Activated T-helper 1 cell treated with anti-CD3 and anti-CD28 coated beads, Interleukin-12 subunit alpha, Interleukin-12 subunit beta, Interleukin-2, Interleukin-4 antibody, amounts not matched to agents 30 ng/mL and 10 ng/mL and 1 ng/mL, durations not matched to agents 14 hours and 24 hours and 36 hours (primary cell): ENCODE results near the gene LAMB1. TPM values are rescaled to one million over a fixed set of nuclear protein-coding genes. Genes with fewer than 3 reads are reported as not detected.

Experiments
- DNase-seq: peaks from one replicate; pipeline ENCODE4 v3.0.0; 2021; ENCODE audit warnings: low spot score
- H3K27ac Mint-ChIP-seq: one replicate; pipeline ENCODE4 v1.8.0; 2021; ENCODE audit warnings: mild to moderate bottlenecking, mixed read lengths
- H3K27me3 Mint-ChIP-seq: one replicate; pipeline ENCODE4 v1.8.0; 2022; ENCODE audit warnings: mild to moderate bottlenecking, moderate library complexity, mixed read lengths; ENCODE audit not compliant: insufficient read depth
- H3K36me3 Mint-ChIP-seq: one replicate; pipeline ENCODE4 v1.8.0; 2021; ENCODE audit warnings: low read depth, mixed read lengths
- H3K4me1 Mint-ChIP-seq: one replicate; pipeline ENCODE4 v1.8.0; 2021; ENCODE audit warnings: low read depth, mixed read lengths
- H3K4me3 Mint-ChIP-seq: one replicate; pipeline ENCODE4 v1.8.0; 2021; ENCODE audit warnings: mild to moderate bottlenecking, moderate library complexity, mixed read lengths
- H3K9me3 Mint-ChIP-seq: one replicate; pipeline ENCODE4 v1.8.0; 2021; ENCODE audit warnings: mixed read lengths
- intact Hi-C: fragments of 100-400 bp; cut with micrococcal nuclease; formaldehyde crosslinking; loops from one replicate; pipeline ENCODE4 v1.15.1; 2024
- total RNA-seq: library from RNA; stranded (reverse); gene quantifications from 2 replicates; pipeline ENCODE4 v1.2.3, GENCODE V29; 2022

LAMB1 gene
- total RNA-seq, 1 donor from 2014 or later: not detected

DNA sequence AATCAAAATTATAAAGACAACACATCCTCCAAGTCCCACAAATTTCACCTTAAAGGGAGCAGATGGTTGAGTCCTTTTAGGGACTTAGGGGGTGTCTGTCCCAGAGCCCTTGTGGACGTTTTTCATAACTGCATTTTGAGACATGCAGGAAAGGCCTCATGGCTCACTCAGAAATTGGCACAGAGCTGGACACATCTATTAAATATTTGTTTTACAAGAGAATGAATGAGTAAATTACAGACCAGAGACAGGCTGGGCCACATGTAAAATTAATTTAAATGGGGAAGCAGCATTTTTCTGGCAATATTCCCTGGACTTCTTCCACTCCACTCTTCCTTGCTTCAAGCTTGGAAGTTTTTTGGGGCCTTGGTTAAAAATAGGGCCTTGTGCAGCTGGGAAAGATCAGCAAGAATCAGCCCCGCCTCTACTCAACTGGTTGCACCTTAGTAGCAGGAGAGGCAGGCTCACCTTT is 20.0 kb downstream of the LAMB1 start:
- no peaks in the 10 kb centered on the region for H3K9me3 Mint-ChIP-seq
- intact Hi-C loops: no loop called here
- peaks cover 6% of the 10 kb centered on the region for H3K27me3 Mint-ChIP-seq
- no peak overlapping the region for H3K27ac Mint-ChIP-seq
- no peak for DNase-seq
- no peaks in the 10 kb centered on the region for H3K4me1 Mint-ChIP-seq
- no peak overlapping the region for H3K4me3 Mint-ChIP-seq
- no peaks in the 10 kb centered on the region for H3K36me3 Mint-ChIP-seq

DNA sequence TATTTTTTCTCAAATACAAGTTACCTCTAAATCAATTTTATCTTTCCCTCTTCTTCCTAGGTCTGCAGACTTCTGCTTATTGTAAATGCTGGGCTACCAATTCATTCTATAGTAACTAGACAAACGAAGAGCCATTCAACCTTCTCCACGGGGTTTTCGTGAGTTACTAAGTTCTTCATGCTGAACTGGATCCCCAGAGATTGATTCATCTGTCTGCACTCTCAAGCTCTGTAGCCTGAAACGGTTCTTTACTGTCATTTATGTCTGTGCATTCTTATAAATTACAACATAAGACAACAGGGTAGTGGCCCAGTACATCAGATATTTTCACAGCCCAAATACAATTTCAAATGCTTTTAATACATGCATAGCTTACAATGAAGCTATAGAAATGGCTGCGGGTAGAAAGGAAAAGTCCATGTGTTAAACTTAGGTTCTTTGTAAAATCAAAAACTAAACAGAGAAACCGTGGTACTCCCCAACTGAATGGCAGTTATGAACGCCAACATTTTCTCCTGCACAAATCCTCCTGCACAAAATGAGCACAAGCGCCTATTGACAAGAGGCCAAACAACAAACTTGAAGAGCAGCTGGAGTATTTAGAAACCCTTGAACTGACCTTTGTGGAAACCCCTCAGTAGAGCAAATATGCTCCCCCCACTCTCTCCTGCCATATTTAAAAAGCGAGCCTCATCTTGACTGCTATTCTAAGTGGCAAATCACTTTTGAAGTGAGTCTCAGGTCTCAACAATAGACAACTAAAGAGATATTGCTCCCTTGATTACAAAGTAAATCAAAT is 20.7 kb downstream of the LAMB1 start:
- Mint-ChIP-seq H3K4me3 (no peak overlapping the region), H3K36me3 (no peaks in the 10 kb centered on the region), H3K27ac (no peak overlapping the region), H3K27me3 (peaks cover 4% of the 10 kb centered on the region), H3K4me1 (no peaks in the 10 kb centered on the region), H3K9me3 (no peaks in the 10 kb centered on the region)
- intact Hi-C loops: no loop called here
- DNase-seq: no peak

DNA sequence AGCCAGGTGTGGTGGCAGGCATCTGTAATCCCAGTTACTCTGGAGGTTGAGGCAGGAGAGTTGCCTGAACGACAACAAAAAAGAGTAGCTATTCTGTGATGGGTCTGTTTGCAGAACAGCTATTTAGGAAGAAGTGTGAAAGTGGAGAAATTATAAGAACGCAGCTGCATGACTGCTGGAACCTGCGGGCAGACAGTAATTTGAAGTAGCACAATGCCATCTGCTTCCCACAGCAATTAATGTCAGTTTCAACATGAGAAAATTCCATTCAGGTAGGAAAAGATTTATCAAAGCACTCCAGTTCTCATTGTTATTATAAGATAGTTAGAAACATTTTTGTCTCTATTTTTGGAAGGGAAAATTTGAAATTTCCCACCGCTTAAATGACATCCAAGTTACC is 21.5 kb downstream of the LAMB1 start:
- Mint-ChIP-seq H3K27me3 (peaks cover 4% of the 10 kb centered on the region), H3K4me3 (no peak overlapping the region), H3K27ac (no peak overlapping the region), H3K4me1 (no peaks in the 10 kb centered on the region), H3K36me3 (no peaks in the 10 kb centered on the region), H3K9me3 (no peaks in the 10 kb centered on the region)
- DNase-seq: no peak
- intact Hi-C loops: no loop called here

DNA sequence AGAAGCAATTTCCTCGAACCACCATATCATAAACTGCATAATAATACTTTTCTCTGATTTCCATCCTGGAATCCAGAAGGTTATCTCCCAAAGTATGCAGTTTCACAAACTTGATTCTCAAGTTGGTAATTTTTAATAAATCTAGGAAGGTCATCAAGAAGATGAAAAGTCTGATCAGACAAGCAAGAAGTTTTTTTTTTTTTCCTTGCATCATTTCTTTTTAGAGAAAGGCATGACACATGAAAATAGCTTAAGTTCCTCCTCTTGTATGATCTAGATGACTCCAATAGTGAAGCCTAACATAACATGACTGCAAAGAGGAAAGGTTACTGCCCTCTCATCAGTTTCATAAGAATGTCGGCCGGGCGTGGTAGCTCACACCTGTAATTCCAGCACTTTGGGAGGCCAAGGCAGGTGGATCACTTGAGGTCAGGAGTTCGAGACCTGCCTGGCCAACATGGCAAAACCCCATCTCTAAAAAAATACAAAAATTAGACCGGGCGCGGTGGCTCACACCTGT is 22.2 kb downstream of the LAMB1 start:
- peaks cover 4% of the 10 kb centered on the region for H3K27me3 Mint-ChIP-seq
- no peak overlapping the region for H3K27ac Mint-ChIP-seq
- intact Hi-C loops: no loop called here
- no peaks in the 10 kb centered on the region for H3K36me3 Mint-ChIP-seq
- no peak for DNase-seq
- no peaks in the 10 kb centered on the region for H3K9me3 Mint-ChIP-seq
- no peaks in the 10 kb centered on the region for H3K4me1 Mint-ChIP-seq
- no peak overlapping the region for H3K4me3 Mint-ChIP-seq

DNA sequence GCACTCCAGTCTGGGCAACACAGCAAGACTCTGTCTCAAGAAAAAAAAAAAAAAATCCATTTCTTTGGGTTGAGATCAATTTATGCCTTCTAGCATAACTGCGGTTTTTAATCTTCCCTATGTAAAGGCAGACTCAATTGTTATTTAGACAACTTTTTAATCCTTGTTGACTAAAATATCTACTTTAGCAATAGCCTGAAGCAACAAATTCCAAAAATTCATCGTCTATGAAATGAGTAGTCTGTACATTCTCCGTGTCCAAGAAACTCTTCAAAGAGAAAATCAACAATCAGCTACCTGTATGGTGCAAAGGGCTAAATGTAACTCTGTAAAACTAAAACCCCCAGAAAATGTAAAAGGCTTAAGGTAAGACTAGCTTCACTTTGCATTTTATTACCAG is 22.8 kb downstream of the LAMB1 start:
- H3K4me1 Mint-ChIP-seq: no peaks in the 10 kb centered on the region
- no peaks in the 10 kb centered on the region for H3K36me3 Mint-ChIP-seq
- H3K4me3 Mint-ChIP-seq: no peak overlapping the region

DNA sequence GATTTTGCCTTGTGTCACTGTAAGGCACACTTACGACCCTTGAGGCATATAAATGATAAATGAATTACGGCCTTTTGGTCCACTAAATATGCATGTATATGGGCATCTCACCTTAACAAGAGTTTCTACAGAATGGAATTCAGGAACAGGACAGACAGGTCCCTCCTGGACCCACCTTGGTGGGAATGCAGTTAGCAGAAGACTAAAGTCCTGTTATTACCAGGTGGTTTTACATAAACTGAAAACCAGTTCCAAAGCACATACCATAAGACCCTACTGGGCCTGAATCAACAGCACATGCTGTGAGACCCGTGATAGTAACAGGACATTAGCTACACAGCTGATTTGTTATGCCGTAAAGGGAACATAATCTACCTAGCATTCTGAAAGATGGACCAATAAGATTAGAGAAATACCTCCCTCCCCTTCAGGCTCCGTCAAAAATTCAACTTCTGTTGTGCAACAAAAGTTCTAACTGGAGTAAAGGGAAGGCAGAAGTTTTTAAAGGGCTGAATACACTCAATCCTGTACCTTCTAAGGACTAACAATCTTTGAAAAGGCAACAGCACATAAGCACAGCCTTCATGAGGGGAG is 24.0 kb downstream of the LAMB1 start:
- Mint-ChIP-seq H3K27me3 (peaks cover 2% of the 10 kb centered on the region), H3K27ac (no peak overlapping the region), H3K9me3 (no peaks in the 10 kb centered on the region), H3K4me1 (no peaks in the 10 kb centered on the region), H3K36me3 (no peaks in the 10 kb centered on the region), H3K4me3 (no peak overlapping the region)
- no peak for DNase-seq
- intact Hi-C loops: no loop called here

More for the DNA sequence above, 22.8 kb downstream of the LAMB1 start:
- Mint-ChIP-seq H3K27me3 (peaks cover 4% of the 10 kb centered on the region), H3K9me3 (no peaks in the 10 kb centered on the region), H3K27ac (no peak overlapping the region)
- DNase-seq: no peak
- intact Hi-C loops: no loop called here

DNA sequence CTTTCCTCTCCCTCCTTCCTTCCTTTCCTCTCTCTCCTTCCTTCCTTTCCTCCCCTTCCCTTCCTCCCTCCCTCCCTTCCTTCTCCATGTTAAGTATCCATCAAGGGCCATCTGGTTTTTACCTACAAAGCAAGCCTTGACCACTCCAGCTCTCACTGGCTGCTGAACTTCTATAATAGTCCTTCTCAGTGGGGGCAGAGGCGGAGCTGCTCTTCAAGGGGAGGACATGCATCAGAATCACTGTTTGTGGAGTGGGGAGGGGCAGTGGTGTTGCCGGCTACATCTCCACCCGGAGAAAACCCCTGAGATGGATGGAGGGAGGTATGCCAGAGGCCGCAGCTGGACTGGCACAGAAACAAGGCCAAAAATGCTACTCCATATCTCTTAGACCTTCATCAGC is 25.9 kb downstream of the LAMB1 start:
- DNase-seq: no peak
- Mint-ChIP-seq H3K27ac (no peak overlapping the region), H3K4me3 (no peak overlapping the region), H3K36me3 (no peaks in the 10 kb centered on the region), H3K9me3 (no peaks in the 10 kb centered on the region), H3K27me3 (peaks cover 4% of the 10 kb centered on the region), H3K4me1 (no peaks in the 10 kb centered on the region)
- intact Hi-C loops: no loop called here

DNA sequence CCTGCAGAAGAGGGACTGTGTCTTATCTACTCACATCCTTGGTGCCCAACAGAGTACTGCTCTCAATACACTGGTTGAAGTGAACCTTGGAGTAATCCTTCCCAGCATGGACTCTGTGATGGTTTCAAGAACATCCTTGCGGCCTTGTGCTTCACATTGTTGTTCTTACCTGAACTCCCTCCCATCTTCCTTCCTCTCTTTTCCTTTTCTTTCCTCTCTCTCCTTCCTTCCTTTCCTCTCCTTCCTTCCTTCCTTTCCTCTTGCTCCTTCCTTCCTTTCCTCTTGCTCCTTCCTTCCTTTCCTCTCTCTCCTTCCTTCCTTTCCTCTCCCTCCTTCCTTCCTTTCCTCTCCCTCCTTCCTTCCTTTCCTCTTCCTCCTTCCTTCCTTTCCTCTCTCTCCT is 26.3 kb downstream of the LAMB1 start:
- Mint-ChIP-seq H3K4me3 (no peak overlapping the region), H3K27ac (no peak overlapping the region), H3K4me1 (no peaks in the 10 kb centered on the region), H3K27me3 (peaks cover 4% of the 10 kb centered on the region), H3K36me3 (no peaks in the 10 kb centered on the region), H3K9me3 (no peaks in the 10 kb centered on the region)
- intact Hi-C loops: no loop called here
- no peak for DNase-seq

DNA sequence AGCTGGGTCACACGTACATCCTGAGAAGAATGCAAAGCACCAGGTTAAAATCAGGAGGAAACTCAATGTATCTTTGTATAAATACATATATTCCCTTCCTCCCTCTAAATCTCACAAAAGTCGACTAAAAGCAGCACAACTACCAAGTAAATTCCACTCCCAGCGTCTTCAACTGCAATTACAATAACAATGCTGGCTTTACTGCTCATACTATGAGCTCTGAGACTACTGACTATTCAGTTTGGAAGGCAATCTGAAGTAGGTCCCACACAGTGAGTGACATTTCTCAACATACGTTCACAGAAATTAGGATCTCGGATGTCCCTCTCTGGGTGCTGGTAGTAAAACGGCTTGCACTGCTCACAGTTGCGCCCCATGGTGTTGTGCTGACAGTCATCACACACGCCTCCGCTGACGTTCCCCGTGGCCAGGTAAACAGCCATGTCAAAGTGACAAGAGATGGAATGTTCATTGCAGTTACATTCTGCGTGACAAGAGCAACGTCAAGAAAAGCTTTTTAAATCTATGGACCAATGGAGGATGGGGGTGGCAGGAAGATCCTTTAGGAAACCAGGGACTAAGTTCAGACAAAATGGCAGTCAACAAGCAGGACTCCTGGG is 27.5 kb downstream of the LAMB1 start:
- Mint-ChIP-seq H3K27me3 (peaks cover 5% of the 10 kb centered on the region), H3K4me3 (no peak overlapping the region), H3K36me3 (no peaks in the 10 kb centered on the region), H3K27ac (no peak overlapping the region), H3K9me3 (no peaks in the 10 kb centered on the region), H3K4me1 (no peaks in the 10 kb centered on the region)
- intact Hi-C loops: no loop called here
- DNase-seq: no peak

DNA sequence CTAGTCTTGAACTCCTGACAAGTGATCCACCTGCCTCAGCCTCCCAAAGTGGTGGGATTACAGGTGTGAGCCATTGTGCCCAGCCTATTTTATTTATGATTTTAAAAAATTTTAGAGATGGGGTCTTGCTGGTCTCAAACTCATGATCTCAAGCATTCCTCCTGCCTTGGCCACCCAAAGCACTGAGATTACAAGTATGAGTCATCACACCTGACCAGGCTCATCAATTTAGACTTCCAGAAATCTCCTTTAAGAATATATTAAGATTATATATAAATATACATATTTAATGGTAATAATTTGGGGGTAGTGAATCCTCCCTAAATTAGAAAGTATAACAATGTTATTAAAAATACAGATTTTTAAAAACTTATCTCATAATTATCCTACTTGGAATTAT is 29.1 kb downstream of the LAMB1 start:
- Mint-ChIP-seq H3K4me1 (no peaks in the 10 kb centered on the region), H3K27me3 (peaks cover 8% of the 10 kb centered on the region), H3K27ac (no peak overlapping the region), H3K9me3 (no peaks in the 10 kb centered on the region), H3K4me3 (no peak overlapping the region), H3K36me3 (no peaks in the 10 kb centered on the region)
- no peak for DNase-seq
- intact Hi-C loops: no loop called here

DNA sequence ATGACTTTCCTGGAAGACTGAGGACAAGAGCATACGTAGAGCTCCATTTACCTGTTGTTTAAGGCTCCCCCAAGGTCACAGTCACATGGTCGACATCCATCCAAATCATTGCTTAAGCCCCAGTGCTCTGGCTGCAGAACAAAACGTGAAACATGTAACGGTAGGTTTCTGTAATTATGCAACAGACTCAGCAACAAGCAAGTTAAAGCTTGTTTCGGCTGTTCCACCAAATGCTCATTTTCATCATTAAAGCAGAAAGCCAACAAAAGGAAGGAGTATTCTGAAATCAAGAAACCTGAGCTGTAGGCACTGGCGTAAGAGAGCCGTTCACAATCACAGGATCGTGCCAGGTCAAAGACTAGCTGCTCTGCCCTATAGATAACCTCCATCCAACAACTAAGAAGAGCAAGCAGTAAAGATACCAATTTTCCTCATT is 30.0 kb downstream of the LAMB1 start:
- no peaks in the 10 kb centered on the region for H3K9me3 Mint-ChIP-seq
- peaks cover 8% of the 10 kb centered on the region for H3K27me3 Mint-ChIP-seq
- no peak overlapping the region for H3K4me3 Mint-ChIP-seq
- no peak for DNase-seq
- H3K27ac Mint-ChIP-seq: no peak overlapping the region
- no peaks in the 10 kb centered on the region for H3K36me3 Mint-ChIP-seq
- H3K4me1 Mint-ChIP-seq: no peaks in the 10 kb centered on the region
- intact Hi-C loops: no loop called here

DNA sequence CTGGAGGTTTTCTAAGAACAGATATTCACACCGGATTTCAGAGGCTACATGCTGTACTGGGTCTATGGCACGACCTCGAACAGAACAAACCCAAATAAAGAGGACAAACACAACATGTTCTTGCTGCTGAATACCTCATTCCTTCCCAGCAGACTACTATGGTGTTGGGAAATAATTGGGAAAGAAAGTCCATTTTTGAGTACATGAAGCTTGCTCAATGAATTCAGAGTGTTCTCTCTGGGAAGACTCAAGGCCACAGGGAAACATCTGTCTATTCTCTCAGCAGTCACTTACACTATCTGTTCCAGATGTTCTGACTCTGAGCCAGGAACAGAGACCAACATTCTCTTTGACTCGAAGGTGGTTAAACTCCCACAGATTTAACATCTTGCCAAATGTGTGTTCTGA is 30.9 kb downstream of the LAMB1 start:
- Mint-ChIP-seq H3K36me3 (no peaks in the 10 kb centered on the region), H3K9me3 (no peaks in the 10 kb centered on the region), H3K27me3 (peaks cover 8% of the 10 kb centered on the region), H3K4me1 (no peaks in the 10 kb centered on the region), H3K27ac (no peak overlapping the region), H3K4me3 (no peak overlapping the region)
- DNase-seq: no peak
- intact Hi-C loops: no loop called here

DNA sequence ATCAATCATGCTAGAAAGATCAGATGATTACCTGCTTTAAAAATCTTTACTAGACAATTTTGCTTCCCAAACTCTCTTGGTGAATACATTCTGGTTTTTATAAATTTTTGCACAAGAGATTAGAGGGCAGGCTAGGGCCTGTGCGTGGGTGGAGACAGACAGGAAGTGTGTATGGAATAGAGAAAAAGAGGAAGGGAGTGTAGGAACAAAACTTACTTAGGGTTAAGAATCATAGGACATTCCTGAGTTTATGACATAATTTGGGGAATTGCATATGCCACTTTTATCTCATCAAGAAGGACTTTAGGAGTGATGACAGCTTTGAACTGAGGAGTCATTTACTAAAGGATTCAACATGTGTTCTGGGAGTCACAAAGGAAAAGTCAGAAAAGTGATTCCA is 31.3 kb downstream of the LAMB1 start:
- intact Hi-C loops: no loop called here
- Mint-ChIP-seq H3K27ac (no peak overlapping the region), H3K9me3 (no peaks in the 10 kb centered on the region), H3K36me3 (no peaks in the 10 kb centered on the region), H3K4me1 (no peaks in the 10 kb centered on the region), H3K4me3 (no peak overlapping the region), H3K27me3 (peaks cover 8% of the 10 kb centered on the region)
- no peak for DNase-seq
